Esophagus muscularis mucosa (tissue), 4 donors: ENCODE data around the gene KIFC1. TPM values are rescaled to one million over a fixed set of nuclear protein-coding genes. Genes with fewer than 3 reads are reported as not detected.

Source experiments
- DNase-seq: peaks from one replicate; pipeline ENCODE4 v3.0.0-alpha.2; 2017; ENCODE audit errors: extremely low spot score
- H3K27ac ChIP-seq, 4 donors: fragments of 200-600 bp; sonication (generic); replicated peaks in 1 of 4; 1 replicate in 3 of 4; 2 replicates in 1 of 4; pipeline ENCODE4 v1.5.1; 2016 to 2019; ENCODE audit warnings: mild to moderate bottlenecking in 1 of 4
- H3K27me3 ChIP-seq, 4 donors: fragments of 200-600 bp; sonication (generic); one replicate each; pipeline versions ENCODE4 v1.5.1 to v1.6.0; 2016 to 2019
- H3K36me3 ChIP-seq, 4 donors: fragments of 200-600 bp; sonication (generic); one replicate each; pipeline ENCODE4 v1.5.1; 2016 to 2019
- H3K4me1 ChIP-seq, 4 donors: fragments of 200-600 bp; sonication (generic); one replicate each; pipeline ENCODE4 v1.5.1; 2016 to 2019
- H3K4me3 ChIP-seq, 4 donors: fragments of 200-600 bp; sonication (generic); 1 replicate in 2 of 4; 2 replicates in 2 of 4; pipeline ENCODE4 v1.5.1; 2016 to 2019; ENCODE audit warnings: mild to moderate bottlenecking in 4 of 4, moderate library complexity in 1 of 4
- H3K9me3 ChIP-seq, 4 donors: fragments of 200-600 bp; sonication (generic); 1 replicate in 3 of 4; 2 replicates in 1 of 4; pipeline ENCODE4 v1.5.1; 2016 to 2019
- EP300 ChIP-seq: sonication (generic); formaldehyde crosslinking; IDR thresholded peaks from one replicate; pipeline ENCODE4 v1.6.1; 2017; ENCODE audit warnings: antibody characterized with exemption
- POLR2A ChIP-seq: fragments of 450-650 bp; IDR thresholded peaks from one replicate; pipeline ENCODE4 v1.6.1; 2017; ENCODE audit warnings: antibody characterized with exemption, moderate library complexity, mild to moderate bottlenecking, low read depth
- POLR2AphosphoS5 ChIP-seq, 2 donors: sonication (generic); formaldehyde crosslinking; IDR thresholded peaks; one replicate each; pipeline ENCODE4 v1.6.1; 2017; ENCODE audit warnings: antibody characterized with exemption in 2 of 2
- WGBS: methylation state at CpG from one replicate; pipeline ENCODE4 v1.1.5; 2018; 5-methylcytosine and 5-hydroxymethylcytosine counted together
- intact Hi-C: fragments of 100-400 bp; cut with DNase I; formaldehyde crosslinking; loops from one replicate; pipeline ENCODE4 v1.15.1; 2023
- total RNA-seq, 4 donors: library from RNA; depleted of rRNA; stranded (reverse); fragments of >200 nt; gene quantifications; one replicate each; pipeline versions ENCODE4 v1.1.0 to v1.2.1, GENCODE V29; 2016
- TF ChIP-seq, protein P1 (sequence below), 3 experiments: fragments of 200-600 bp in 2 of 3; fragments of 450-650 bp in 1 of 3; sonication (generic) in 2 of 3; IDR thresholded peaks; one replicate each; pipeline ENCODE4 v1.5.1; 2017 to 2019; ENCODE audit warnings: antibody characterized with exemption in 3 of 3, mild to moderate bottlenecking in 2 of 3, moderate library complexity in 1 of 3

KIFC1 gene
- total RNA-seq, 4 donors from 2014 or later: 0.39 to 1.1 (median 0.42) TPM; not detected in 1

DNA sequence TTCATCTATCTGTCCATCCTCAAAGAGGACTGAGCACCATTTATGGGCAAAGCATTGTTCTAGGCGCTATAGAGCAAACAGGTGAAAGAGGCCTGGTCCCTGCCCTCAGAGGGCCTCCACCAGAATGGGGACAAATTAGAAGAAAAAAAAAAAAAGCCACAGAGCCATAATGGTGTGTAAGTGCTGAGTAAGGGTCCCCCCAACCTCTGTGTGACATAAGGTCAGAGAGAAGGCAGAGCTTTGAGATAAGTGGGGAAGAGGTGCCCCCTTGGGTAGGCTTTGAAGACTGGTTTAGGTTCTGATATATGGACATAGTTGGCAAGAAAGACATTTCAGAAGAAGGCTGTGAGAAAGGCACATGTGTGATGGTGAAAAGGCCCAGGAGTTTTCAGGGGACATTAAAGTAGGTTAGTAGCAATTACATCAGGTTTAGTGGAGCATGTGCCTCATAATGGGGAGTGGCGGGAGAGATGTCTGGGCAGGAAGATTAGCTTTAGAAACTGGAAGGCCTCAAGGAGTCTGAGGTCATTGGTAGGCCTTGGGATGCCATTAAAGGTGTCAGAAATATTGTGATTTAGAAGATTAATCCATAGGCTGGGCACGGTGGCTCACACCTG, 47.5 kb downstream of the KIFC1 start:
- H3K4me1 ChIP-seq: peaks cover 2 to 5% (median 3%) of the 10 kb centered on the region in 4 donors
- H3K4me3 ChIP-seq: no peak overlapping the region
- DNase-seq: no peak
- H3K27ac ChIP-seq: no peak overlapping the region
- 97% methylated on average over 2 of the region's 3 CpGs for WGBS
- peaks cover 45 to 90% (median 72%) of the 10 kb centered on the region in 4 donors for H3K36me3 ChIP-seq
- H3K9me3 ChIP-seq: no peaks in the 10 kb centered on the region
- no peak for TF ChIP-seq POLR2A
- TF ChIP-seq EP300: no peak
- TF ChIP-seq POLR2AphosphoS5 (IDR thresholded peaks at IDR 0.05): no peak
- TF ChIP-seq, protein P1, sequence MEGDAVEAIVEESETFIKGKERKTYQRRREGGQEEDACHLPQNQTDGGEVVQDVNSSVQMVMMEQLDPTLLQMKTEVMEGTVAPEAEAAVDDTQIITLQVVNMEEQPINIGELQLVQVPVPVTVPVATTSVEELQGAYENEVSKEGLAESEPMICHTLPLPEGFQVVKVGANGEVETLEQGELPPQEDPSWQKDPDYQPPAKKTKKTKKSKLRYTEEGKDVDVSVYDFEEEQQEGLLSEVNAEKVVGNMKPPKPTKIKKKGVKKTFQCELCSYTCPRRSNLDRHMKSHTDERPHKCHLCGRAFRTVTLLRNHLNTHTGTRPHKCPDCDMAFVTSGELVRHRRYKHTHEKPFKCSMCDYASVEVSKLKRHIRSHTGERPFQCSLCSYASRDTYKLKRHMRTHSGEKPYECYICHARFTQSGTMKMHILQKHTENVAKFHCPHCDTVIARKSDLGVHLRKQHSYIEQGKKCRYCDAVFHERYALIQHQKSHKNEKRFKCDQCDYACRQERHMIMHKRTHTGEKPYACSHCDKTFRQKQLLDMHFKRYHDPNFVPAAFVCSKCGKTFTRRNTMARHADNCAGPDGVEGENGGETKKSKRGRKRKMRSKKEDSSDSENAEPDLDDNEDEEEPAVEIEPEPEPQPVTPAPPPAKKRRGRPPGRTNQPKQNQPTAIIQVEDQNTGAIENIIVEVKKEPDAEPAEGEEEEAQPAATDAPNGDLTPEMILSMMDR (IDR thresholded peaks at IDR 0.05): no peak
- intact Hi-C loops: no loop called here
- no peaks in the 10 kb centered on the region for H3K27me3 ChIP-seq

DNA sequence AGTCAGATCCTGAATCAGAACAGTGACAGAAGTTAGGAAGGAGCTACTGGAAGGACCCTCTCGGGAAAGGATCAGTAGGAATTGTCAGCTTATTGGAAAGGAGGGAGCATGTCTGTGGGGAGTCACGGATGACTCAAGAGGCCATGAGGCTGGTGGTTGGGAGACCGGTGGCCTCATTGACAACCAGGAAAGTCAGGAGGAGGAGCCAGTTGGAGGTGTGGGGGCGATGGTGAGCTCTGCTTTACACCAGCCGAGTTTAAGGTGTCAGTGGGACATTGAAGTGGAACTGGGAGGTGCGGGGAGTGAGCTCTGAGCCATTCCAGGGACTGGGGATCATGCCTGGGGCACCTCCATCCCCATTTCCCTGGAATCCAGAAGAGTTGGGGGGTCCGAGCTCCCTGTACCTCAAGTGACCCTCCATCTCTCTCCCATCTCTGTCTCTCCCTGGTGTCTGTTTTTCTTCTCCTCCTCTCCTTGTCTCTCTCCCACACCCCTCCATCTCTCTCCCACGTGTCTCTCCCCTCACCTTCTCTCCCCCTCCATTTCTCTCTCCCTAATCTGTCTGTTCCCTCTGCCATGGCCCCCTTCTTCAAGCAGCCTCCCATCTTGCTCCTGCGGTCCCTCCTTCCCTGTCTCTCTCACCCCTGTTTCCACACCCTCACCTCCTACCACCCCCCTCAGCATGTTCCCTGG, 48.5 kb downstream of the KIFC1 start:
- Histone ChIP-seq H3K27me3 (no peaks in the 10 kb centered on the region), H3K4me3 (no peak overlapping the region), H3K4me1 (no peaks in the 10 kb centered on the region), H3K27ac (no peak overlapping the region), H3K36me3 (peaks cover 45 to 98% (median 73%) of the 10 kb centered on the region in 4 donors), H3K9me3 (no peaks in the 10 kb centered on the region)
- intact Hi-C loops: no loop called here
- TF ChIP-seq POLR2A (no peak), POLR2AphosphoS5 (IDR thresholded peaks at IDR 0.05) (no peak), EP300 (no peak)
- TF ChIP-seq, protein P1 (IDR thresholded peaks at IDR 0.05): no peak
- WGBS: 76% methylated on average over 9 of the region's 9 CpGs
- DNase-seq: no peak

DNA sequence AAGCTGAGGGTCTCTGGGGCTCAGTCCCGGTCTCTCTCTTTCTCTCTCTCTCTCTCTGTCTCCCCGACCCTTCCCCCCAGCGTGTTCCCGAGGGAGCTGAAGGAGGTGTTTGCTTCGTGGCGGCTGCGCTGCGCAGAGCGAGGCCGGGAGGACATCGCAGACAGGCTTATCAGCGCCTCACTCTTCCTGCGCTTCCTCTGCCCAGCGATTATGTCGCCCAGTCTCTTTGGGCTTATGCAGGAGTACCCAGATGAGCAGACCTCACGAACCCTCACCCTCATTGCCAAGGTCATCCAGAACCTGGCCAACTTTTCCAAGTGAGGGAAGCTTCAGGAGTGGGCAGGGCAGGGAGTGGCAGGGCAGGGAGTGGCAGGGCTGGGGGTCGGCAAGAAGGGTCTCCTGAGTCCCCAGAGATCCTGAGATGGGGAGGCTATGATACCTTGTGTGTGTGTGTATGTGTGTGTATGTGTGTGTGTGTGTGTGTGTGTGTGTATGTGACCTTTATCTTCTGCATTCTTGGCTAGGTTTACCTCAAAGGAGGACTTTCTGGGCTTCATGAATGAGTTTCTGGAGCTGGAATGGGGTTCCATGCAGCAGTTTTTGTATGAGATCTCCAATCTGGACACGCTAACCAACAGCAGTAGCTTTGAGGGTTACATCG, 49.2 kb downstream of the KIFC1 start:
- no peak overlapping the region for H3K4me3 ChIP-seq
- no peaks in the 10 kb centered on the region for H3K27me3 ChIP-seq
- H3K9me3 ChIP-seq: no peaks in the 10 kb centered on the region
- no peaks in the 10 kb centered on the region for H3K4me1 ChIP-seq
- intact Hi-C loops: no loop called here
- WGBS: 88% methylated on average over 18 of the region's 19 CpGs
- peaks cover 40 to 98% (median 68%) of the 10 kb centered on the region in 4 donors for H3K36me3 ChIP-seq
- no peak overlapping the region for H3K27ac ChIP-seq
- TF ChIP-seq EP300 (no peak), POLR2A (no peak), POLR2AphosphoS5 (IDR thresholded peaks at IDR 0.05) (no peak)
- TF ChIP-seq, protein P1 (IDR thresholded peaks at IDR 0.05): no peak
- DNase-seq: no peak

DNA sequence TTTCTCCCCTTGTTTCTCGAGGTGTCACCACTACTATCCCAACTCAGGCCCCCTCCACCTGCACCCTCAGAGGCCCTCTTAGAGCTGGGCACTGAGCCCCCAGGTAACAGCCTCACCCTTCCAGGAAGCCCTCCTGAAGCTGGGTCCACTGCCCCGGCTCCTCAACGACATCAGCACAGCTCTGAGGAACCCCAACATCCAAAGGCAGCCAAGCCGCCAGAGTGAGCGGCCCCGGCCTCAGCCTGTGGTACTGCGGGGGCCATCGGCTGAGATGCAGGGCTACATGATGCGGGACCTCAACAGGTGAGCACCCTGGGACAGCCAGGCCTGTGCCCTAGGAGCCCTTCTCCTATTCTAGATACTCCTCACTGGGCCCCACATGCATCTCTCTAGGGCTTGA, 49.8 kb downstream of the KIFC1 start:
- no peaks in the 10 kb centered on the region for H3K4me1 ChIP-seq
- no peak for DNase-seq
- no peak for TF ChIP-seq POLR2AphosphoS5 (IDR thresholded peaks at IDR 0.05)
- no peak for TF ChIP-seq POLR2A
- TF ChIP-seq EP300: no peak
- TF ChIP-seq, protein P1 (IDR thresholded peaks at IDR 0.05): no peak
- no peaks in the 10 kb centered on the region for H3K27me3 ChIP-seq
- intact Hi-C loops: no loop called here
- H3K36me3 ChIP-seq: peaks cover 34 to 98% (median 68%) of the 10 kb centered on the region in 4 donors
- 94% methylated on average over 6 of the region's 9 CpGs for WGBS
- H3K27ac ChIP-seq: no peak overlapping the region
- no peak overlapping the region for H3K4me3 ChIP-seq
- H3K9me3 ChIP-seq: no peaks in the 10 kb centered on the region
